A673 (cell line): ENCODE results near the gene TRPM3. TPM values are rescaled to one million over a fixed set of nuclear protein-coding genes. Genes with fewer than 3 reads are reported as not detected.
"Not testable (repeated sequence)": the region's sequence is repeated elsewhere in the genome, so short reads cannot be mapped to it uniquely, and the experiment has no call there.

ENCODE experiments used
- BruUV-seq: library from RNA; stranded (reverse); fragments of 400-500 nt; replicated peaks from 2 replicates; lab custom pipeline; 2021; lab: Mats Ljungman, UMichigan
- CTCF ChIA-PET: fragments of 300-600 bp; sonication (Branson Sonifier 250); formaldehyde crosslinking; loops from one replicate; lab custom pipeline; 2022; ENCODE audit warnings: antibody characterized with exemption; lab: Charles Lee
- POLR2A ChIA-PET: fragments of 300-600 bp; sonication (Branson Sonifier 250); formaldehyde crosslinking; loops from one replicate; lab custom pipeline; 2022; ENCODE audit warnings: antibody characterized with exemption; ENCODE audit not compliant: low non-redundant PET; lab: Charles Lee
- DNase-seq: peaks from one replicate; pipeline ENCODE4 v3.0.0-alpha.2; 2015; ENCODE audit warnings: low spot score
- H3K27ac ChIP-seq: fragments of 200-600 bp; sonication (generic); 2 replicates; pipeline ENCODE4 v1.5.1; 2016; ENCODE audit warnings: mixed run types, low read depth, mild to moderate bottlenecking, mixed read lengths, antibody characterized with exemption, low read length; ENCODE audit not compliant: poor library complexity, severe bottlenecking
- H3K27me3 ChIP-seq: fragments of 200-600 bp; sonication (generic); replicated peaks from 2 replicates; pipeline ENCODE4 v1.6.1; 2017; ENCODE audit warnings: mixed run types, low read depth, mild to moderate bottlenecking, mixed read lengths, antibody characterized with exemption, low read length; ENCODE audit not compliant: insufficient read depth, poor library complexity
- H3K36me3 ChIP-seq: fragments of 200-600 bp; sonication (generic); 2 replicates; pipeline ENCODE4 v1.6.1; 2016; ENCODE audit warnings: mixed run types, mild to moderate bottlenecking, mixed read lengths, antibody characterized with exemption, low read length; ENCODE audit not compliant: insufficient read depth, poor library complexity, severe bottlenecking
- H3K4me1 ChIP-seq: fragments of 200-600 bp; sonication (generic); 2 replicates; pipeline ENCODE4 v1.6.1; 2017; ENCODE audit warnings: mixed run types, mild to moderate bottlenecking, mixed read lengths, antibody characterized with exemption, low read length; ENCODE audit not compliant: insufficient read depth, poor library complexity, severe bottlenecking
- H3K4me3 ChIP-seq: fragments of 200-600 bp; sonication (generic); 2 replicates; pipeline ENCODE4 v1.5.1; 2016; ENCODE audit warnings: low read depth, mixed run types, mild to moderate bottlenecking, mixed read lengths, low read length; ENCODE audit not compliant: poor library complexity, severe bottlenecking
- H3K9me3 ChIP-seq: fragments of 200-600 bp; sonication (generic); 2 replicates; pipeline ENCODE4 v1.6.1; 2016; ENCODE audit warnings: mixed run types, low read depth, mild to moderate bottlenecking, mixed read lengths, antibody characterized with exemption, low read length; ENCODE audit not compliant: poor library complexity, severe bottlenecking
- EZH2 ChIP-seq: fragments of 200-600 bp; sonication (generic); IDR thresholded peaks from 2 replicates; pipeline ENCODE4 v1.6.1; 2017; ENCODE audit warnings: borderline replicate concordance, low read depth, mild to moderate bottlenecking, mixed read lengths, antibody characterized with exemption, low read length; ENCODE audit not compliant: poor library complexity, severe bottlenecking
- intact Hi-C: fragments of 100-400 bp; cut with micrococcal nuclease; formaldehyde crosslinking; loops from one replicate; pipeline ENCODE4 v1.10.0; 2022; ENCODE audit not compliant: unreplicated experiment
- total RNA-seq: library from RNA; stranded (reverse); gene quantifications from 2 replicates; pipeline ENCODE4 v1.2.3, GENCODE V29; 2021
- TF ChIP-seq, protein P1 (sequence below): fragments of 300-800, 200-600 bp; sonication (generic); conservative IDR thresholded peaks from 2 replicates; pipeline ENCODE4 v1.5.1; 2017; ENCODE audit warnings: low read depth, mild to moderate bottlenecking, antibody characterized with exemption, low read length, moderate library complexity, mixed read lengths

The TRPM3 gene
- total RNA-seq, 1 experiment from 2014 or later, result not detected

DNA sequence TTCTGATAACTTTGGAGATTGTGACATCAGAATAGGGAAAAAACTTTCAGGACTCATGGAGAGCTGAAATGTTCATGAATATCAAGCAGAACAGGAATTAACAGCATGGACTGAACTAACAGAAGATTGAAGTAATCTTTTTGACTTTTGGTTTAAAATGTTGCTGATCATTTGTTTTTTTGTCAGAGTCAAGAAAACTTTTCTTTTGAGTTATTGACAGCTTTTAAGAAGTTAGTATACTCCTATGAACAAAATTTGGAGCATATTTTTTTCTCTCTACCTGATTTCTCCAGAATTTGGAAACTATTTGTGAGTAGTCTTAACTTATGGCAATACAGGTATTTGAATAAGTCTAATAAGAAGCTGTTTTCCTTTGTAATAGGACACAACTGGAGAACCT lies 462.7 kb downstream of the TRPM3 start:
- no peak overlapping the region for H3K4me3 ChIP-seq
- no peaks in the 10 kb centered on the region for H3K27me3 ChIP-seq
- no peak overlapping the region for H3K27ac ChIP-seq
- no peaks in the 10 kb centered on the region for H3K36me3 ChIP-seq
- intact Hi-C loops, result no loop called here
- CTCF ChIA-PET, result no interaction called here
- BruUV-seq, result no TSS peak
- H3K4me1 ChIP-seq, result no peaks in the 10 kb centered on the region
- POLR2A ChIA-PET, result no interaction called here
- no peak for DNase-seq
- H3K9me3 ChIP-seq, result peaks cover 3% of the 10 kb centered on the region
- TF ChIP-seq, protein P1, sequence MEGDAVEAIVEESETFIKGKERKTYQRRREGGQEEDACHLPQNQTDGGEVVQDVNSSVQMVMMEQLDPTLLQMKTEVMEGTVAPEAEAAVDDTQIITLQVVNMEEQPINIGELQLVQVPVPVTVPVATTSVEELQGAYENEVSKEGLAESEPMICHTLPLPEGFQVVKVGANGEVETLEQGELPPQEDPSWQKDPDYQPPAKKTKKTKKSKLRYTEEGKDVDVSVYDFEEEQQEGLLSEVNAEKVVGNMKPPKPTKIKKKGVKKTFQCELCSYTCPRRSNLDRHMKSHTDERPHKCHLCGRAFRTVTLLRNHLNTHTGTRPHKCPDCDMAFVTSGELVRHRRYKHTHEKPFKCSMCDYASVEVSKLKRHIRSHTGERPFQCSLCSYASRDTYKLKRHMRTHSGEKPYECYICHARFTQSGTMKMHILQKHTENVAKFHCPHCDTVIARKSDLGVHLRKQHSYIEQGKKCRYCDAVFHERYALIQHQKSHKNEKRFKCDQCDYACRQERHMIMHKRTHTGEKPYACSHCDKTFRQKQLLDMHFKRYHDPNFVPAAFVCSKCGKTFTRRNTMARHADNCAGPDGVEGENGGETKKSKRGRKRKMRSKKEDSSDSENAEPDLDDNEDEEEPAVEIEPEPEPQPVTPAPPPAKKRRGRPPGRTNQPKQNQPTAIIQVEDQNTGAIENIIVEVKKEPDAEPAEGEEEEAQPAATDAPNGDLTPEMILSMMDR, result no peak
- TF ChIP-seq EZH2, result no peak

DNA sequence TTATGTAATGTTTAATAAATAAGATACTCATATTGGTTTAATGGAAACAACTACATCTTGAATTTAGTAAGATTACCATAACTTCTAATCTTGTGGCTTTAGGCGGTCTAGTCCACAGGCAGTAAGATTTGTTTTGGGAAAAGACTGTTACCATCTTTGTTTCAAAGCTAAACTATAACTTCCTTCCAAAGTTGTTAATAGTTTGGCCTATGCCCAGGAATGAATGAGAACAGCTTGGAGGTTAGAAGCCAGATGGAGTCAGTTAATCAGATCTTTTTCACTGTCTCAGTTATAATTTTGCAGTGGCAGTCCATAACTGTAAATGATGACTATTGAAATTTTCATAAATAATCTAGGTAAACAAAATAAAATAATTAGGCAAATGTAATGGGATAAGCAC lies 465.1 kb downstream of the TRPM3 start:
- POLR2A ChIA-PET, result no interaction called here

DNA sequence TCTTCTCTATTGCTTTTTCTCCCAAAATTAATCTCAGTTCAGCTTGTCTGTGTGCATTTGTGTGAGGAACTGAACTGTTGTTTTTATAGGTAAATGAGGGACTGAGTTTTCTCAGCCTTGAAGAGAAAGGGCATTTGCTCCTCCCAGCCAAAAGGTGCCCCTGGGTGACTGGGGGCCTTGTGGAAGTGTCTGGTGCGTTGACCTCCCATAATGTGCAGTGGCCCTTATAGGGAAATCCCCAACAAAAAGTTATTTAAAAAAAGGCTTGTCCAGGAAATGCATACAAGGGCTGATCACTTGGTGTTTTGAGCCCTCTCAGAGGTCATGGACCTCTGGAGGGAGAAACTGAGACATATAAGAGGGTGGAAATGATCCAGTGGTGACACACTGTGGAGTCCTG lies 467.3 kb downstream of the TRPM3 start:
- POLR2A ChIA-PET, result no interaction called here
- no peak overlapping the region for H3K27ac ChIP-seq
- CTCF ChIA-PET, result no interaction called here
- peaks cover 3% of the 10 kb centered on the region for H3K9me3 ChIP-seq
- no peaks in the 10 kb centered on the region for H3K36me3 ChIP-seq
- DNase-seq, result no peak
- H3K4me3 ChIP-seq, result no peak overlapping the region
- no peaks in the 10 kb centered on the region for H3K4me1 ChIP-seq
- intact Hi-C loops, result no loop called here
- H3K27me3 ChIP-seq, result no peaks in the 10 kb centered on the region
- BruUV-seq, result no TSS peak
- TF ChIP-seq, protein P1, result no peak
- TF ChIP-seq EZH2, result no peak

More for the DNA sequence above, 465.1 kb downstream of the TRPM3 start:
- Histone ChIP-seq H3K27me3 (no peaks in the 10 kb centered on the region), H3K9me3 (peaks cover 3% of the 10 kb centered on the region), H3K4me1 (no peaks in the 10 kb centered on the region), H3K36me3 (no peaks in the 10 kb centered on the region), H3K4me3 (no peak overlapping the region), H3K27ac (no peak overlapping the region)
- TF ChIP-seq, protein P1, result no peak
- no peak for TF ChIP-seq EZH2
- CTCF ChIA-PET, result no interaction called here
- intact Hi-C loops, result no loop called here
- DNase-seq, result no peak
- no TSS peak for BruUV-seq

DNA sequence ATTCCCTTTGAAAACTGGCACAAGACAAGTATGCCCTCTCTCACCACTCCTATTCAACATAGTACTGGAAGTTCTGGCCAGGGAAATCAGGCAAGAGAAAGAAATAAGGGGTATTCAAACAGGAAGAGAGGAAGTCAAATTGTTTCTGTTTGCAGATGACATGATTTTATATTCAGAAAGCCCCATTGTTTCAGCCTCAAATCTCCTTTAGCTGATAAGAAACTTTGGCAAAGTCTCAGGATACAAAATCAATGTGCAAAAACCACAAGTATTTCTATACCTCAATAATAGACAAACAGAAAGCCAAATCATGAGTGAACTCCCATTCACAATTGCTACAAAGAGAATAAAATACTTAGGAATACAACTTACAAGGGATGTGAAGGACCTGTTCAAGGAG lies 476.8 kb downstream of the TRPM3 start:
- BruUV-seq, H3K9me3 ChIP-seq, CTCF ChIA-PET, H3K4me1 ChIP-seq, DNase-seq, POLR2A ChIA-PET, H3K27me3 ChIP-seq, H3K4me3 ChIP-seq, H3K27ac ChIP-seq, H3K36me3 ChIP-seq: not testable (repeated sequence)
- intact Hi-C loops, result loop anchor here (5.0 kb wide), 1 partner anchor 283 kb away; no protein-coding TSS in a partner anchor
